Hippocampal formation (tissue), 2 donors: ENCODE measurements around the gene MET.
"Not testable (repeated sequence)": the region's sequence is repeated elsewhere in the genome, so short reads cannot be mapped to it uniquely, and the experiment has no call there.

Experiments
- DNase-seq, 2 donors: peaks; one replicate each; lab custom pipeline; 2025; lab: John Stamatoyannopoulos, UW

The MET gene

DNA sequence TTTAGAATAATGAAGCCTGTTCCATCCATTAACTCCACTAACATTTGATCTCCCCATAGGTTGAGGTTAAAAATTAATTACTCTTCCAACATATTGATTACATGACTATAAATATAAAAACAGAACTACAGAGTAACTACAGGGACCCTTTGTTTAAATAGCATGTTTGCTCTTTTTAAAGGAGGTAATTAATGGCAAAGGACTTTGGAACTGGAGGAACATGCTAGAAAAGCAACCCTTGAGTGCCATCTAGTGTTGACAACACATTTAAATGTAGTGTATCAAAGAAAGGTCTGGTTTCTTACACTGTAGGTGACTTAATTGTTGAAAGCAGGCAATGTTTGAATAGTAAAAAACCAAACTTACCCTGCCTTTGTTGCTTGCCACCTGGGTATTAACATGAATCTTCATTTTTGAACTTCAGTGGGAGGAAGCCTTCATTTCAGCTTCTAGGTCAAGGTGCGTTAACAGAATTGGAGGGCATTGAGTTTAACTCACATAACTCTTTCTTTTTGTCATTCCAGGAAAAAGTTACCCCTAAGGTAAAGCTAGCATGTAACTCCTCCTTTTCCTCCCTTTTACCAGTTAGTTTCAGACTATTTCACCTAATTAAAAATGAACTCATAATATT, 137.8 kb downstream of the MET start:
- DNase-seq, result peak in 1 of 2 donors; percentile 74

DNA sequence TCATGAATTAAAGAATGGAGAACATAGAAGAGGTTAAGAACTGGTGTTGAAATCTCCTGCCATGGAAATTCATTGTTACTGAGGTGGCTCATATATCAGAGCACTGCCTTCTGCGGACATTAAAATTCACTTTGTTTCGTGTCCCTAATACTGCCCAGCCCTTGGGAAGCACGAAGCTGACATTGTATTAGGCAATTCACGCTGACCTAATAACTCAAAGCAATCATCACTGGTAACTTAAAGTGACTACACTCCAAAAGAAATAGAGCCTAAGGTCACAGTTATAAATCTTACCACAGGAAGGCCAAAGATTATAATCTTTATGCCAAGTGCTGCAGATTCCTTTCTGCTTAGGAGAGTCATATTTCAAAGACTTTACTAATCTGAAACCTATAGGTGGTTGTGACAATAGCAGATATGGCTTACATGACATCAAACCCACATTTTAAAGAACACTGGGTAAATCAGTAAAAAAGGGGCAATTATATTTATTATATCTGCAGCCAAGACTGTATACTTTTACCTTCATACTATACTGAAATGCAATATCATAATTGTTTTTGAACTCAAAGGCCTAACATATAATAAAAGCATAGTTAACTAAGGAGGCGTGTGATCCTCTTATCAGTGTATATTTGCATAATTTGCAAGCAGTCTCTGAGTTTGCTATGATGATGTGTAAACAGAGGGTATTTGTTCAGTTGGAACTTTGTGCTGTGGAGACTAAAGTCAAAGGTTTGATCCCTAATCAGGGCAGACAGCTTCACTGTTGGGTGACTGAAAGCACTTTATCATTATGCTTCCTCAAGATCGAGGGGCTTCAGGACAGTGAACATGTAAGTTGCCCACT, 138.5 kb downstream of the MET start:
- no peak for DNase-seq

DNA sequence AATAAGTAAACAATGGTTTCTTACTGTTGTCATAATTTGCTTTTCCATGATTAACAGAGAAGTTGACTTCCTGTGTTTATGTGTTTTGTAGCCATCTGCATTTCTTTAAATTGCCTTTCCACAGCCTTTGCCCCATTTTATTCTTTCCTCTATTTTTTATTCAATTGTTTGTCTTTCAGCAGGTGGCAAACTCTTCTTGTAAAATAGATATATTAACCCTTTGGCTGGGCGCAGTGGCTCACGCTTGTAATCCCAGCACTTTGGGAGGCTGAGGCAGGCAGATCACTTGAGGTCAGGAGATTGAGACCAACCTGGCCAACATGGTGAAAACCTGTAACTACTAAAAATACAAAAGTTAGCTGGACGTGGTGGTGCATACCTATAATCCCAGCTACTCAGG, 139.8 kb downstream of the MET start:
- no peak for DNase-seq

DNA sequence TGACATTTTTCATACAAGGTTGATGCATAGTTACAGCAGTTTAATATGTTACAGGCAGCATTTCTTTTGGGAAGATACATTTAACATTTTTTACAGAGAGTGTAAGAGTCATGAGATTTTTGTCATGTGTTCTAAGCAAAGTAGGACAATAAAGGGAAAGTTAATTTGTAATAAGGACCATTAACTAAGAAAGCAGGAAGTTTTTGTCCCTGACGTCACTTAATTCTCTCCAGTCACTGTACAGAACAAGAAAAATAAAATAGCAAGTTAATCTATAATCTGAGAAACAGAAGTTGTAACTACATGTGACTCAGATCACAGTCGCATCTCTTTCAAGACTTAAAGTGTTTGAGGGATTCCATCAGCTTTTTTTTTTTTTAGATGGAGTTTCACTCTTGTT, 140.9 kb downstream of the MET start:
- DNase-seq, result no peak

DNA sequence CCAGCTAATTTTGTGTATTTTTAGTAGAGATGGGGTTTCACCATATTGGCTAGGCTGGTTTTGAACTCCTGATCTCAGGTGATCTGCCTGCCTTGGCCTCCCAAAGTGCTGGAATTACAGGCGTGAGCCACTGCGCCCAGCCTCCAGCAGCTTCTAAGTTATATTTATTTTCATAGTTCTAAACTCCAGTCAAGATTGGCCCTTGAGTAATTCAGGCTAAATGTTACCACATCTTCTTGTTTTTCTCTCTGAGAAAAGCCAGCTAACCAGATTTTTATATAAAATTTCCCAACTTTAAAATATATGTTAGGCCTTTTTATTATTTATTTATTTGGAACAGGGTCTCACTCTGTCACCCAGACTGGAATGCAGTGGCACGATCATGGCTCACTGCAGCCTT, 141.4 kb downstream of the MET start:
- not testable (repeated sequence) for DNase-seq

DNA sequence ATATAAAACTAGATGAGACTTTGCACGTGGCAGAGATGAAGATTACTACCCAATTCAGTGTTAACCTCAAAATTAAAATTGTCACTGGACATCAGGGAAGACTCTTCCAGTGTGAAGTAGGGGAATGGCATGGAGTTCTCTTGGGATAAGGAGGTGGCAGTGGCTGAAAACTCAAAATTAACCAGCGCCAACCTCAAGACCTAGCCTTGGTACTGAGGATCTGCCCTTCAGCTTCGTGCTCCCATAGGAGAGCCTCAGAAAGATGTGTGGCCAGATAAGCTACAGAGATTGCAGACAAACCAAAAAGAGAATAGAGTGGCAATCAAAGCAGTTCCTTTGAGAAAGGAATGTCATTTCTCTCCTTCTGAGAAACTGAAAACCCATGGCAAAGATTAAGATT, 143.0 kb downstream of the MET start:
- no peak for DNase-seq

DNA sequence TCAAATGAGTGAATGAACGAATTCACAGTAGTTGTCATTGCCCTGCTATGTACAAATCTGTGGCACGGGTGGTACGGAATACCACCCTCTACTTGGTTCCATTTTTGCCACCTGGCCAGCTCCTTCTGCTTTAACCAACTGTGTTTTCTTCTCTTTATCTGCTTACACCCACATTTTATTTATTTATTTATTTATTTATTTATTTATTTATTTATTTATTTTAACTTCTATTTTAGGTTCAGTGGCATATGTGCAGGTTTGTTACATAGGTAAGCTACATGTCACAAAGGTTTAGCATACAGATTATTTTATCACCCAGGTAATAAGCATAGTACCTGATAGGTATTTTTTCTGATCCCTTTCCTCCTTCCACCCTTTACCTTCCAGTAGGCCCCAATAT, 148.2 kb downstream of the MET start:
- DNase-seq, result no peak

DNA sequence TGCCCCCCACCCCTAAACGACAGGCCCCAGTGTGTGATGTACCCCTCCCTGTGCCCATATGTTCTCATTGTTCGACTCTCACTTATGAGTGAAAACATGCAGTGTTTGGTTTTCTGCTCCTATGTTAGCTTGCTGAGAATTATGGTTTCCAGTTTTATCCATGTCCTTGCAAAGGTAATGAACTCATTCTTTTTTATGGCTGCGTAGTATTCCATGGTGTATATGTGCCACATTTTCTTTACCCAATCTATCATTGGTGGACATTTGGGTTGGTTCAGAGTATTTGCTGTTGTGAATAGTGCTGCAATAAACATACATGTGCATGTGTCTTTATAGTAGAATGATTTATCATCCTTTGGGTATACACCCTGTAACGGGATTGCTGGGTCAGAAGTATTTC, 149.7 kb downstream of the MET start:
- DNase-seq, result not testable (repeated sequence)

DNA sequence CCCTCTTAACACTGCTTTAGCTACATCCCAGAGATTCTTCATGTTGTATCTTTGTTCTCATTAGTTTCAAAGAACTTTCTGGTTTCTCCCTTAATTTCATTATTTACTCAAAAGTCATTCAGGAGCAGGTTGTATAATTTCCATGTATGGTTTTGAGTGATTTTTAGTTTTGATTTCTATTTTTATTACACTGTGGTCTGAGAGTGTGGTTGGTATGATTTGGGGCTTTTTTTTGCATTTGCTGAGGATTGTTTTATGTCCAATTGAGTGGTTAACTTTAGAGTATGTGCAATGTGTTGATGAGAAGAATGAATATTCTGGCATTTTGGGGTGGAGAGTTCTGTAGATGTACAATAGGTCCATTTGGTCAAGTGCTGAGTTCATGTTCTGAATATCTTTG, 152.5 kb downstream of the MET start:
- no peak for DNase-seq

DNA sequence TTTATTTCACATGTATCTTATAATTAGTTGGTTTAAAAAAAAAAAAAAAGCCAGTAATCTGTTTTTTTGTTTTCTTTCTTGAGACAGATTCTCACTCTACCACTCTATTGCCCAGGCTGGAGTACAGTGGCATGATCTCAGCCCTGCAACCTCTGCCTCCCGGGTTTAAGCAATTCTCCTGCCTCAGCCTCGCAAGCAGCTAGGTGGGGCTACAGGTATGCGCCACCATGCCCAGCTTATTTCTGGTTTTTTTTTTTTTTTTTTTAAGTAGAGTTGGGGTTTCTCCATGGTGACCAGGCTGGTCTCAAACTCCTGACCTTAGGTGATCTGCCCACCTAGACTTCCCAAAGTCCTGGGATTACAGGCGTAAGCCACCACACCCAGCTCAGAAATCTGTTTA, 156.3 kb downstream of the MET start:
- DNase-seq, result no peak

DNA sequence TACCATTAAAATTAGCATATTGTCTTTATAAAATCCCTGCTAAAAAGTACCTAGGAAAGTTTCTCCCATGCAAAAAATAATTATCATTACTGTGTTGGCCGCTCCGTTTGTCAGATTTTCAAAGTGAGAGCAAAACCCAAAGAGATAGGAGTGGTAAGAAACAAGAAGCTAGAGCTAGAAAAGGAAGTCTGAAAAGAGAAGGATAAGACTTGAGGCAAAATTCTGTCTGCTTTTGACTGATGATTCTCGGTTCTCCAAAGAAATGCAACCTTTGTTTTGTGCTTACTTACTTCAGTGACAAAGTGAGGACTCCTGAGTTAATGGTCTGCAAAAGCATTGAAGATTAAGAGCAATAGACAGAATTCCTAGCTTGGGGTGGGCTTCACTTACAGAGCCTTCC, 157.0 kb downstream of the MET start:
- no peak for DNase-seq

DNA sequence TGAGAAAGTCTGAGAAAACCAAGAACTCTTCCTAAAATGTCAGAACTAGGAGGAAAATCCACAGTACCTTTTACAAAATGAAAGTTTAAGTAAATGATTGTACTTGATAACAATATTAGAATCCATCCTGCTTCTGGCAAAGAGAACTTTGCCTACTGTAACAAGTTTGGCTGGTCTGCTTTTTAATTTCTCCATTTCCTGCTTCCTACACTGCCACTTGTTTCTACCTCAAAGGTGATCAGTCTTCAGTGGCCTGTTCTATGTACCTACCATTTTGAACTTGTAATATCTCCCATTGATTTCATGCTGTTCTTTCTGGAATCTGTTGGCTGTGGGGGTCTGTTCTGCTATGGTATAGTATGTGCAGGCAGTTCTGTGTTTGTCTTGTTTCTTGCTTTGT, 157.5 kb downstream of the MET start:
- DNase-seq, result no peak

DNA sequence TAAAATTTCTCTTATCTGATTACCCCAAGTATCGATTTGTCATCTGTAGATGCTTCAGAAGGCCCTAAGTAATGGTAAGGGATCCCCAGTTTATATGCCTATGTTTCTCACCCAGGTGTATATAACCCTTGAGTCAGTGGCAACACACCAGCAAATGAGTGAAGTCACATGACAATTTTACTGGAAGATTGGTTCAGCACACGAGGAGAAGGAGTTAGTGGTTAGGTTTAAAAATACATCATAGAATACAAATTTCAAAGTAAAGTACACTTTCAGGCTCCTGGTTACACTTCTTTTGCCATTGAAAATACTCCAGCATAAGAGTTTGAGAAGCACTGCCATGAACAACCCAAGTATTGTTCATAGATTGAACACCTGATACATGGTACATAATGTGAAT, 160.7 kb downstream of the MET start:
- DNase-seq, result no peak

DNA sequence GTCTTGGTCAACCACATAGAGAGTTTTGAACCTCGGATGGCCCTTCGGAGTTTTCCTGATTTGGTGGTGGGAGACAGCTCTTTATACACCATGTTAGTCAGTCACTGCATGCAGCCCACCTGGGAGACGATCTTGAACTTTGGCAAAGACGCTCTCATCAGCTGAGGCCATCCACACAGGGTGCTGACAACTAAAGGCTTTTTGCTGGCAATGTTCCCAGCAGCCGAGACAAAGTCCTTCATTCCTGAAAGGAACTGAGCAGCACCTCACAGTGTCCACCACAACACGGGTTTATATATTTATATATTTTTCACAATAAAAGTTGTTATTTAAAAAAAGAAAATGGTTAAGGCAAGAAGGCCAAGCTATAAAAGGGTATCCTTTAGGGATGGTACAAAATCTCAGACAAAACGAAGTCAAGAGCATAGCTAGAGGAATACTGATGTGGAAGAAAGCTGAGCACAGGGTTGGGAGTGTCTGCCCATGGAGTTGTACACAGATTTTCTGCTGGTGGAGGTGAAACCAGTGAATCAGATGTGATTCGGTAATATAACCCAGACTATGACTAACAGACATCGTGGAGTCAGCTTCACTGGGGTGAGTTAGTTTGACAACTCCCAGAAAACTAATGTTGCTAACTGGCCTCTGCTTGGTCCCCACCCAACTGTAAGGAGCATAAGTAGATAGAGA, 163.0 kb downstream of the MET start:
- no peak for DNase-seq

DNA sequence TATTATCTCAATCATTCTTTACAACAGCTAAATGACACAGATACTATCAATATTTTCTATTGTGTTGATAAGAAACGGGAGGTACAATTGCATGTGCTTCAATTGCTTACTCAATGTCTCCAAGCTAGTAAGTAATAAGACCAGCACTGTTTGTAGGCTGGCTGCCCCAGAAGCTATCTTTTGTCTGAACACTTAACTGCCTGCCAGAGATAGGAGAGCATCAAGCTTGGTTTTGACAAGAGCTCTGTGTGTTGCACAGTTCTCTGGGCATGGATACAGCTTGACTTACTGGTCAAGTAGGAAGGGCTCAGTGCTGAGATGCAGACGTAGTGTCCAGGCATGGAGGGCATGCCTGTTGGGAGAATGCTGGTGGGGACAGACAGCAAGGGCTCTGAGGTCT, 164.1 kb downstream of the MET start:
- no peak for DNase-seq

DNA sequence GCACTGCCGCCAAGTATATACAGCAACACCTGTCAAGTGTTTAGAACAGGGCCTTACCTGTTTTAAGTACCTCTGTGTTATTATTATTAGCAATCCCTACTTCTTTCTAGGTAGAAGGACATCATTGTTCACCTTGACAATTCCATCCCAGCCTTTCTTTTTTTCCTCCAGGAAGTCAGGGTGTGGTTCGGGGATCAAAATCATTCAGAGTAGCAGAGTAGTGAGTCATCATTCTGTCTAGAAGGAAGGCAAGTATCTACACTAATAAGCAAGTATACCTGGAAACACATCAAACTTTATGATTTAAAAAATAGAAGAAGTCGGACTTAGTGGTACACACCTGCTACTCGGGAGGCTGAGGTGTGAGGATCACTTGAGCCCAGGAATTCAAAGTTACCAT, 164.9 kb downstream of the MET start:
- DNase-seq, result no peak

DNA sequence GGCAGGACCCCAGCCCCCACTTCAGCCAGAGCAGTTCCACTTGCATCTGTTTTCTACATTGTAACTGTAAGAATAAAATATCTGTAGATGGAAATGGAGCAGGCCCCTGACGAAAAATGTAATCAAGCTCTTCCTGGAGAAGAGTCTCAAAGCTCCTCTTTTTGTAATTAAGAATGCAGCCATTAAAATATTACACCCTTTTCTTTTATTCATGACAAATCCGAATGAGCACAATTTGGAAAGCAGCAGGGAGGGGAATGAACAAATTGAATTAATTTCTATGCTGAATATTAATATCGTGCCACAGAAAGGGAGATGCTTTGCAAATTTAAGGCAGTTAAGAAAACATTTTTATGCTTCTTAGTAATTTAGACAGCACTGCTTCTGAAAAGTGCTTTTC, 165.6 kb downstream of the MET start:
- DNase-seq, result no peak

DNA sequence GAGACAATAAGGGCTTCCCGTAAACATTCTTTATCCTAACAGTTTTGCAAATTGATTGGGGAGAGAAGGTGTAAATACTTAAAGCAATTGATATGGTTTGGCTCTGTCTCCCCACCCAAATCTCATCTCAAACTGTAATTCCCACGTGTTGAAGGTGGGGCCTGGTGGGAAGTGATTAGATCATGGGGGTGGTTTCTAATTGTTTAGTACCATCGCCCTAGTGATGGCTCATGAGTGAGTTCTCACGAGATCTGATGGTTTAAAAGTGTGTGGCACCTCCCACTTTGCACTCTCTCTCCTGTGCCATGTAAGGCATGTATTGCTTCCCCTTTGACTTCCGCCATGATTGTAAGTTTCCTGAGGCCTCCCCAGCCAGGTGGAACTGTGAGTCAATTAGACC, 168.3 kb downstream of the MET start:
- DNase-seq, result no peak

DNA sequence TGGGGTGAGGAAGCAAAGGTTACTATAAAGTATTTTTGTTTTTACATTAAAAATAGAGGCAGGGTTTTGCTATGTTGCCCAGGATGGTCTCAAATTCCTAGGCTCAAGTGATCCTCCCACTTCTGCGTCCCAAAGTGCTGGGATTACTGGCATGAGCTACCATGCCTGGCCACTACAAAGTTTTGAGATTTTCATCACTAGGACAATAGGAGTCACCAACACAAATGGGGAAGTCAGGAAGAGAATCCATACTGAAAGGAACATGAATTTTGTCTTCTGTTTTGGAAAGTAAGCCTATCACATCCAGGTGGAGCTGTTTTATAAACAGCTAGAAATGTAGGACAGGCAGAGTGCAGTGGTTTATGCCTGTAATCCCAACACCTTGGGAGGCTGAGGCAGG, 170.4 kb downstream of the MET start:
- no peak for DNase-seq

DNA sequence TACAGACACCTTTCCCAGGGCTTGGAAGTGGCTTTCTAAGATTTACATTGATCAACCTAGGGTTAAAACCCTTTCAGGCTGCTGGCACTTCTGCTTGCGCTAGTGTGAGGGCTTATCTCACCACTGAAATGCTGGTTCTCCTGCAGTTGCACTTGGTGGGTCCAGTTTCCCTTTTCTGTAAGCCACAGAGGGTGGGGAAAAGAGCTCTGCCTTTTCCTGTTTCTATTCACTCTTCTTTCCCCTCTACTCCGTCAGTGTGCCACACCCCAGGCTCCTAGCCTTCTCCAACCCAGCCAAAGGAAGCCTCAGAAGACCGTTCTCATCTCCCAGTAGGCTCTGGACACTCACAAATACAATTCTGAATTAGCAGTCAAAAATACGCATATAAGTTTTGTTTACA, 171.4 kb downstream of the MET start:
- DNase-seq, result no peak
